GDM1 (cell line): ENCODE measurements around the gene DNAAF1.

ENCODE experiments used
- DNase-seq: peaks from one replicate; lab custom pipeline; 2025; lab: John Stamatoyannopoulos, UW

DNAAF1 gene

DNA sequence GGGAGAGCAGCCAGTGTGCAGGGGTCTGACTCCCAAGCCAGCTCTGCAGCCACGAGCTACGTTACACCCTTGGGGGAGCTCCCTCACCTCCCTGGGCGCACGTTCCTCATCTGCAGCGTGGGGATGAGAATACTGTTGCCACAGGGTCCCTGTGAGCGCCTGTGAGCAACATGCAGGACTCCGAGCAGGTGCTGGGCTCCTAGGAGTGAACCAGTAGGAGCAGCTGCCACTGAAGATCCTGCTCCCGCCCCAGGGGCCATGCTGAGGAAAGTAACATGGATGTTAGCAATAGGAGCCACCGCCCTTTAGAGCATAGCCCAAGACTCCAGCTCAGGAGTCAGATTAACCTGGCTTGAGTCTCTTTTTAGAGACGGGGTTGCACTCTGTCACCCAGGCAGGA is 15.9 kb downstream of the DNAAF1 start:
- DNase-seq, result no peak

GRCh38 chr16:84161801-84162200 is 16.7 kb downstream of the DNAAF1 start:
- DNase-seq, result no peak

- DNase-seq, result no peak
Measured at GRCh38 chr16:84165746-84166145, 20.6 kb downstream of the DNAAF1 start.

DNA sequence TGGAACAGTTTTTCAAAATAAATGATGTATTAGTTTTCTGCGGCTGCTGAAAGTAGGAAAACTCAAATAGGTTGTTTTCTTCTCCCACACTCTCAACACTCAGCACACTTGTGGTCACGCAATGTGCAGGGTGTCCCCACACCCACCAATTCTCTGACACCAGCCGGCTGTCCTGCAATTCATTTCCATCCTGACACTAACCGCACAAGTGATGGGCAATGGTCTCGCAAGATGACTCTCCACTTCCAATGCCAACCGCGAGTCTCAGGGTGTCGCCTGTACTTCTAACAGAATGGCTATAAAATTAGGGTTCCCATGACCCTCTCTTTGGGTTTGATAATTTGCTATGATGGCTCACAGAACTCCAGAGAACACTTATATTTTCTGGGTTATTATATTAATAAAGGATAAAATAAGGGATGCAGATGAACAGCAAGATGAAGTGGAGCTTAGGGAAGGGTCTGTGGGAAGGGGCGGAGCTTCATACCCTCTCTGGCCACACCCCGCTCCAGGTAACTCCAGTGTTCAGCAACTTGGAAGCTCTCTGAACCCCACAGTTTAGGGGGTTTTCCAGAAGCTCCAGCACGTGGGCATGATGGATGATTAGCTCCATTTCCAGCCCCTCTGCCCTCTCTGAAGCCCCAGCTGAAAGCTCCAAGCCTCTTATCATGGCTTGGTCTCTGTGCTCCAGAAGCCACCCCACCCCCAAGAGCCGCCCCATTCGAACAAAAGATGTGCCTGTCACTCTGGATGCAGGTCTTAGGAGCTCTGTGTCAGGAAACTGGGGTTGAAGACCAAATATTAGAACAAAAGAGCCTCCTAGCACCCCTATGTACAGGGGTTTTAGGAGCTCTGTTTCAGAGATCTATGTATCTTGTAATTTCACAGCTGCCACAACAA is 21.9 kb downstream of the DNAAF1 start:
- DNase-seq, result no peak

GRCh38 chr16:84169765-84170310 is 24.7 kb downstream of the DNAAF1 start:
- no peak for DNase-seq

- DNase-seq, result no peak
Measured at GRCh38 chr16:84174396-84174795, 29.3 kb downstream of the DNAAF1 start.

- no peak for DNase-seq
Measured at GRCh38 chr16:84175350-84176081, 30.4 kb downstream of the DNAAF1 start.

DNA sequence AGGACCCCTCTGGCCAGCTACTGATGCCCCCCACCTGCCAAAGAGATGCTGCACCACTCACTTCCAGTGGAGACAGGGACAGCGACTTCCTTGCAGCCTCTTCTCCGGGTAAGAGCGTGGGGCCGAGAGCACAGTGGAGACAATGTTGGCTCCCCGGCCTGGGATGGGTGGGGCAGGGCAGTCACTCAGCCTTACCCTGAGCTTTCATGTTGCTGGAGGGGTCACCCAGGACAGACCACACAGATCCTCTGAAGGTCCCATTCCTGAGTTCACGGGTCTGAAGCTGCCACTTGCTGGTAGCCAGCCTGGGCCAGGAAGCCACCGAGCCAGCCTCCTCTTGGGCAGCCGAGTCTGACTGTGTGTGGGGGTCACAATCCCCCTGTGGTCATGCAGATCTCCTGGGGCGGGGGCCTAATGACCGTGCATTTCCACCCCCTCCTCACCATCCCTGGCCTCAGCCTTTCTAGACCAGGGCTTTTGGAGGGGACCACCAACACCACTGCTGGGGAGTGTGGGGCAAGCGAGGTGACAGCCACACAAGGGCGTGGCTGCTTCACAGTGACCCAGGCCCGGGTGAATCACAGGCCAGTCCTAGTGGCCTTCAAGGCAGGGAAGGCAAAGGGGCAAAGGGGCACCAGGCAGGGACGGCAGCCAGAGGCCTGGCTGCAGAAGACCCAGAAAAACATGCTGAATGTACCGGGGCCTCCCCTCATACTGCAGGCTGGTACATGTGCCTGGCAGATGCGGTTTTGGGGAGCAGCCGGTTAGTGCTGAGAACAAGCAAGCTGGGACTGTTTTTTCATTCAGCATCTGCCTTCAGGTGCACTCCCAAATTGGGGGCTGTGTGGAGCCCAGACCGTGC is 31.3 kb downstream of the DNAAF1 start:
- no peak for DNase-seq

GRCh38 chr16:84177741-84178073 is 32.6 kb downstream of the DNAAF1 start:
- no peak for DNase-seq

DNA sequence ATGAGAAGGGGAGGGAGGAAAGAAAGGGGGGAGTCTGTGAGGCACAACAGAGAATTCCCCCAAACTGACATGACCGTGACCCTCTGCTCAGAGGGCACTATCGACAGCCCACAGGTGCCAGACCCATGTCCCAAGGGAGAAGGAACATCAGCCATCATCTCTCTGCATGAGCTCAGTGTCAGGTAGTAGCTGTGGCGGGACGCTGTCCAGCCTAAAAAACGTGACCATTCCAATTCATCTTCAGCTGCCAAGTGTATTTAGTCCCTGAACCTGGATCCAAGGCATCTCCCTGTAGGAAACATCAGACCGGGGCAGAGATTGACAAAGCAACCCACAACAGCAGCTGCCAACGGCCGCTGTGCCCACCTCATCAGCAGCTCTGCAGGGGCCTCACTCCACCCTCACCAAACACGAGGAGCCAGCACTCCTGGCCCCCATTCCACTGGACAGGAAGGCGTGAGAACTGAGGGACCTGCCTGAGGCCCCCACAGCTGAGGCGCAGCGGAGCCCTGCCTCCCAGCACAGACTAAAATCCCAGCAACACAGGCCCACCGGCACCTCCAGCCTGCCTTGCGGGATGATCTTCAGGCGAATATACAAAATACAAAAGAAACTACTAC is 33.1 kb downstream of the DNAAF1 start:
- DNase-seq, result no peak

GRCh38 chr16:84178892-84179611 is 33.9 kb downstream of the DNAAF1 start:
- DNase-seq, result no peak

DNA sequence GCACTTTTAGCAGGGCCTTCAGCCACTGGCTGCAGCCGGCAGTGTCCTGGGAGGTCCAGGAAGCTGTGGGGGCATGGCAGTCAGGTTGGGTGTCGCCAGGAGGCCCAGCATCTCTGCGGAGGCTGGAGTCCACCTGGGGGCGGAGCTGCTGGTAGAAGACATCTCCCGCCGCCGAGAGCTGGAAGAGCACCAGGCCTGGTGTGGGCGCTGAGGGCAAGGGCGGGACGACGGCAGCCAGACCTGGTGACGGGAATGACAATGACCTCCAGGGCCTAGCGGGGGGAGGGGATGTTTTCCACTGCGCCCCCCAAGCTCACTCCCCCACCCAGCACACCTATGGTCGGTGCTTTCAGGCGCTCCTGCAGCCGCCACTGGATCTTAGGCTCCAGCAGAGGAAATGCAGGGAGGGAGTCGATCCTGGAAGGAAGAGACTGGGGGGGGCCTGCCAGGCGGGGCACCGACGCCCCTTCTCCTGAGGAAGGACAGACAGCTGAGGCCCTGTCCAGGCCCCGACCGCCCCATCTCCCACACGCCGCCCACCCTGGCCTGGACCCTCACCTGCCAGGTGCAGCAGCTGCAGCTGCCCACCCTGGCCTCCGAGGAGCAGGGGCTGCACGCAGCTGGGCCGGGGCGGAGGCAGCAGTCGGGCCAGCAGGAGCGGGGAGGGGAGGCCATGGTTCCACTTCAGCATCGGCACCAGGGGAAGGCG is 34.7 kb downstream of the DNAAF1 start:
- DNase-seq, result no peak

DNA sequence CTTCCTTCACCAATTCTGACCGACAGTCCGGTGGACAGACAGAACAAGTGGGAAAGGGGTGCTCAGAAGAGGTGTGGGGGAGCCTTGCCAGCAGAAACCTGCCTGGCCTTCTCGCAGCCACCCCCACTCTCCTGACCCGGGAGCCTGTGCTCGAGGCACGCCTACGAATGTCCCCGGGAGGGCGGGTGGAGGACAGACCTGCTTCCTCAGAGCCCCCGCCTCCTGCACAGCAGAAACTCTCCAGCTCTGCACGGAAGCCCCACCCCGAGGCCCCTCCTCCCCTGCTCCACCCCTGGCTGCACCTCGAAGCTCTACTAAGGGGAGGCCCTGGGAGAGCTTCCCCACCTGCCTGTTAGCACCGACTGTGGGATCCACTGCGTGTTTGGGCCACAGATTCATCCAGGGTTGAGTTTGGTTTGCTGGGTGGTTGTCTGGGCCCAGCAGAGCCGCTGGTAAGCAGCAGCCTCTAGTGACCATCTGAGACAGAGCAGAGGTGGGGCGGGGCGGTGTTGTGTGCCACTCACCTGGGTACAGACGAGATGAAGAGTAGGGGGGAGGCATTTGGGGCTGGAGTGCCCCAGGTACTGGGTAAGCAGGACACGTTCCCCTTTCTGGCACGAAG is 35.5 kb downstream of the DNAAF1 start:
- no peak for DNase-seq

DNA sequence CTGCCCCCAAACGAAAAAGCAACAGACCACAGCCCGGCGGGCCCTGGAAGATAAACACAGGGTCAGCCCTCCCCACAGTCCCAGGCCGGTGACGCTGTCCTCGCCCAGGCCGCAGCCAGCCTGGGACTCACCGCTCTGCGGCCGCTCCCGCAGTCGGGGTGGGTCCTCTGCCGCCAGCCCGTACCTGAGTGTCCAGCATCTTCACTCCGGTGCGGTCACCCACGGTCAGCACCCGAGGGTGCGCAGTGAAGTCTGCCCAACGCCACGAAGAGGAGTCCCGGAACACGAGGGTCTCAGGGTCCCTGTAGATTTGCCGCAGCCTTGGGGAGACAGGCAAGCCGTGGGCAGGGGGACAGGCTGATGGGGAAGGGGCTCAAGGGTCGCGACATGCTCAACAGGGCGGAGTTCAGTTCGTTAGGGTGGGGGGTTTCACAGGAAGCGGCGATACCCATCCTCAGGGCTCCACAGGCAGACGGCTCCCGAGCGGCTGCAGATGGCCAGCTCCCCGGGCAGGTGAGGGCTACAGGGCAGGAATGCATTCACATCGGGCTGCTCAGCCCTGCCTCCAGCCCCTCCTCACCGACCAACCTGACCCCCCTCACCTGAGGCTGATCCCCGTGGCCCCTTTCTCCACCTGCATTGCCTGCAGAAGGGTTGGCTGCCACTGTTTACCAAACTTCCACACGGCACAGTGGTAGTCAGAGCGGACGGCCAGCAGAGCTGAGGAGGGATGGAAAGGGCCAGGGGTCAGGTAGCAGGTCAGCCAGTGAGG is 36.2 kb downstream of the DNAAF1 start:
- DNase-seq, result no peak

DNA sequence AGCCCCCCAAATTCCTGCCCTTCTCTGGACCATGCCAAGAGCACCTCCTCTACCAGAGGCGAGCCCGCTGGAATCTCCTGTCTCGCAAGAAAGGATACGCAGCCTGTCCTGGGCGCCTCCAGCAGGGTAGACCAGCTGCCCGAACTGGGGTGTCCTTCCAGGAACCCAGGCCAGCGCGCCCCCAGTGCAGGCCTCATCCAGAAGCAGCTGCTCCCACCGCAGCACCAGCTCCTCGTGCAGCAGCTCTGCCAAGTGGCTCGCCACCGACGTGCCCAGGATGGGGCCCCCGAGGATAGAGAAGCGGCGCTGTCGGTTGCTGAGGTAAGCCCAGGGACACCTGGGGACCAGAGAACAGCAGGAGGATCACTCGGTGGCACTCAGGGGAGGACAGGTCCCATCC is 37.0 kb downstream of the DNAAF1 start:
- no peak for DNase-seq

DNA sequence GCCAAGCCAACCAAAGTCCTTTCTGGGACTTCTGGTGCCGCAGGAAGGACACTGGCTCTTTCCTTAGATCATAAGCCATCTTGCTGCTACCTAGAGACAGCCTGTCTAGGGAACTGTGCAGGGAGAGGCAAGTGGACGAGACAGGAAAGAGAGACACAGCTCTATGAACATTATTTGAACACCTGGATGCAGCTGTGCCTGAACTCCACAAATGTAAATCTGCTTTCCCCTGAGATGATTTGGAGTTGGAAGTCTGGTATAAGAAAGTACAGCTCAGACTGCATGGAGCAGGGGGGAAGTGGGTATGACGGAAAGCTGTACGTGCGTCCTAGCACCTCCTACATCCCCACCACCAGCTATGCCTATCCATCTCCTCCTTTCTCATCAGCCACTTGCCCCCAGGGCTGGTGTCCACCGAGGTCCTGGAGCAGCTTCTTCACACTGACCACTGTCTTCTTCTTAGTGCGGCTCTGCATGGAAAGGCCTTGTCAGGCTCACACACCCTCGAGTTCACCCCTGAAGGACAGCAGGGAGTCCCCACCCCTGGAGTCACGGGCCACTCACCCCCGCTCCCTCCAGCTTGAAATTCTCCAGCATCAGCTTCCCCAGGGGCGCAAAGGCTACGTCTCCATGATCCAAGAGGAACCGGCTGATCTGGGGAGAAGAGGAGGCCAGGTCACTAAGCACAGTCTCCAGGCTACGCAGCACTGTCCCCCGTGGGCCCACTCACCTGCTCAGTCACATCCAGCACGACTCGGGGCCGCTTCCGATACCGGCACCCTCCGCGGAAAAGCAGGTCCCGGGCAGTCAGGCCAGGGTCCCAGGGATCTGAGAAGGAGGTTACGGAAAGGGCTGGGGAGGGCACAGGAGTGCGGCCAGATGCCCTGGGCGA is 37.8 kb downstream of the DNAAF1 start:
- DNase-seq, result no peak

DNA sequence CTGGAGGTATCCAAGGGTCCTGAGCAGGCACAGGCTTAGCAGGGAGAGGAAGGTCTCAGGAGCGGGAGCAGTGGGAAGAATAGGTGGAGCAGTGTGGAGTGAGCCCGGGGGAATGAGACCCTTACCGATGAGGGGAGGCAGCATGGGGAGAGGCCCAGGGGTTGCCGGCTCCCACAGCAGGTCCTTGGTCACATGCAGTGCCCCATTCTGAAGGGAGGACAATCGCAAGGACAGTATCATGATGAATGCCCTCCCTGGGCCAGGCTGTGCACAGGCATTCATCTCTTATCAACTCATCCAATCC is 38.4 kb downstream of the DNAAF1 start:
- DNase-seq, result no peak

GRCh38 chr16:84183911-84184591 is 38.9 kb downstream of the DNAAF1 start:
- DNase-seq, result no peak
